ENCODE data around the gene ITPRIPL1. TPM values are rescaled to one million over a fixed set of nuclear protein-coding genes. Genes with fewer than 3 reads are reported as not detected.

ITPRIPL1 gene
- total RNA-seq, 2 experiments from 2014 or later: 8.1 to 13.5 TPM

- Histone ChIP-seq H3K4me3 (ENCODE audit: low read depth, low read length, poor library complexity, severe bottlenecking) (no peak overlapping the region), H3K27ac (ENCODE audit: low read depth, low read length, poor library complexity, severe bottlenecking) (no peak overlapping the region), H3K9me2 (ENCODE audit: insufficient read depth, low read length) (no peaks in the 10 kb centered on the region), H3K36me3 (ENCODE audit: insufficient read depth, low read length) (peaks cover 8% of the 10 kb centered on the region), H2AFZ (ENCODE audit: low read length) (no peak overlapping the region), H3K4me2 (ENCODE audit: low read length) (no peak overlapping the region), H4K20me1 (ENCODE audit: insufficient read depth, low read length) (no peaks in the 10 kb centered on the region), H3K79me2 (ENCODE audit: insufficient read depth, low read depth, low read length) (peaks cover 35% of the 10 kb centered on the region), H3K9me3 (ENCODE audit: low read length) (no peaks in the 10 kb centered on the region), H3K4me1 (ENCODE audit: insufficient read depth, low read length, poor library complexity, severe bottlenecking) (peaks cover 24% of the 10 kb centered on the region)
- TF ChIP-seq CTCF (conservative IDR thresholded peaks at IDR 0.05; ENCODE audit: low read length): no peak
- TF ChIP-seq EZH2phosphoT487 (IDR thresholded peaks at IDR 0.05; ENCODE audit: borderline replicate concordance, low read depth, low read length): no peak
- intact Hi-C loops (cut with micrococcal nuclease; ENCODE audit: unreplicated experiment): no loop called here
- POLR2A ChIA-PET: interaction anchor here (0.7 to 1.1 kb wide), 3 partner anchors 13 to 91 kb away, joined by 4 to 5 read pairs (median 4); no protein-coding TSS in a partner anchor
- no TSS peak for BruUV-seq (replicated peaks)
- CTCF ChIA-PET (ENCODE audit: unreplicated experiment): no interaction called here
- no peak for DNase-seq (ENCODE audit: low spot score)
These were observed 8.6 kb downstream of the ITPRIPL1 start for GRCh38 chr2:96333708-96334107.

GRCh38 chr2:96336104-96336775 is 11.1 kb downstream of the ITPRIPL1 start:
- H3K9me2 ChIP-seq (ENCODE audit: insufficient read depth, low read length): no peaks in the 10 kb centered on the region
- peak; percentile 23 for DNase-seq (ENCODE audit: low spot score)
- no peaks in the 10 kb centered on the region for H3K9me3 ChIP-seq (ENCODE audit: low read length)
- intact Hi-C loops (cut with micrococcal nuclease; ENCODE audit: unreplicated experiment): loop anchor here (1.0 kb wide), 2 partner anchors 15 to 31 kb away; partner anchors contain the start of gene SNRNP200
- no peaks in the 10 kb centered on the region for H4K20me1 ChIP-seq (ENCODE audit: insufficient read depth, low read length)
- H3K36me3 ChIP-seq (ENCODE audit: insufficient read depth, low read length): peaks cover 31% of the 10 kb centered on the region
- H3K4me3 ChIP-seq (ENCODE audit: low read depth, low read length, poor library complexity, severe bottlenecking): peak overlapping the region; percentile 84
- BruUV-seq (replicated peaks): TSS peak; percentile 62
- H3K27ac ChIP-seq (ENCODE audit: low read depth, low read length, poor library complexity, severe bottlenecking): peak overlapping the region; percentile 85
- H3K4me1 ChIP-seq (ENCODE audit: insufficient read depth, low read length, poor library complexity, severe bottlenecking): peaks cover 24% of the 10 kb centered on the region
- H3K79me2 ChIP-seq (ENCODE audit: insufficient read depth, low read depth, low read length): peaks cover 60% of the 10 kb centered on the region
- ChIA-PET CTCF (ENCODE audit: unreplicated experiment) (interaction anchor here (0.6 kb wide), 1 partner anchor 95 kb away, joined by 3 read pairs; no protein-coding TSS in a partner anchor), POLR2A (interaction anchor here (0.7 to 3.5 kb wide), 10 partner anchors 8 to 303 kb away, joined by 3 to 39 read pairs (median 5); partner anchors contain the start of genes SNRNP200 and STARD7)
- peak overlapping the region; percentile 52; the same call in 1 of the 2 replicates for H2AFZ ChIP-seq (ENCODE audit: low read length)
- TF ChIP-seq EZH2phosphoT487 (IDR thresholded peaks at IDR 0.05; ENCODE audit: borderline replicate concordance, low read depth, low read length) (no peak), CTCF (conservative IDR thresholded peaks at IDR 0.05; ENCODE audit: low read length) (no peak)
- peak overlapping the region; percentile 91 for H3K4me2 ChIP-seq (ENCODE audit: low read length)

- POLR2A ChIA-PET: interaction anchor here (0.6 to 3.5 kb wide), 6 partner anchors 9 to 302 kb away, joined by 3 to 39 read pairs (median 4); partner anchors contain the start of gene SNRNP200
These were observed 11.8 kb downstream of the ITPRIPL1 start for GRCh38 chr2:96336873-96337272.

More at GRCh38 chr2:96336873-96337272, 11.8 kb downstream of the ITPRIPL1 start:
- Histone ChIP-seq H2AFZ (ENCODE audit: low read length) (no peak overlapping the region), H3K4me1 (ENCODE audit: insufficient read depth, low read length, poor library complexity, severe bottlenecking) (peaks cover 24% of the 10 kb centered on the region), H3K9me2 (ENCODE audit: insufficient read depth, low read length) (no peaks in the 10 kb centered on the region), H3K27ac (ENCODE audit: low read depth, low read length, poor library complexity, severe bottlenecking) (peak overlapping the region; percentile 85), H3K4me3 (ENCODE audit: low read depth, low read length, poor library complexity, severe bottlenecking) (peak overlapping the region; percentile 84), H3K36me3 (ENCODE audit: insufficient read depth, low read length) (peaks cover 37% of the 10 kb centered on the region), H3K79me2 (ENCODE audit: insufficient read depth, low read depth, low read length) (peaks cover 66% of the 10 kb centered on the region), H4K20me1 (ENCODE audit: insufficient read depth, low read length) (no peaks in the 10 kb centered on the region), H3K9me3 (ENCODE audit: low read length) (no peaks in the 10 kb centered on the region), H3K4me2 (ENCODE audit: low read length) (peak overlapping the region; percentile 91)
- DNase-seq (ENCODE audit: low spot score): peak; percentile 24
- CTCF ChIA-PET (ENCODE audit: unreplicated experiment): no interaction called here
- intact Hi-C loops (cut with micrococcal nuclease; ENCODE audit: unreplicated experiment): loop anchor here (1.0 kb wide), 2 partner anchors 16 to 32 kb away; partner anchors contain the start of gene SNRNP200
- TF ChIP-seq CTCF (conservative IDR thresholded peaks at IDR 0.05; ENCODE audit: low read length): no peak
- no peak for TF ChIP-seq EZH2phosphoT487 (IDR thresholded peaks at IDR 0.05; ENCODE audit: borderline replicate concordance, low read depth, low read length)
- BruUV-seq (replicated peaks): no TSS peak
